Lower lobe of right lung (tissue), 2 donors: ENCODE data around the gene UNC119B. TPM values are rescaled to one million over a fixed set of nuclear protein-coding genes. Genes with fewer than 3 reads are reported as not detected.
A peak's percentile ranks its signal among the peaks of the same experiment; 100 is the strongest.

Experiments used
- ATAC-seq, 2 donors: fragments of 200-7000 bp; cut with Tn5 transposase; one replicate each; pipeline ENCODE4 v1.9.1; 2020 to 2022; ENCODE audit warnings: mild to moderate bottlenecking in 2 of 2, moderate library complexity in 2 of 2
- DNase-seq: peaks from one replicate; pipeline ENCODE4 v3.0.0-alpha.2; 2020
- H3K27ac ChIP-seq: fragments of 200-600 bp; one replicate; pipeline ENCODE4 v1.8.0; 2022
- H3K27me3 ChIP-seq: fragments of 200-600 bp; one replicate; pipeline ENCODE4 v1.8.0; 2022; ENCODE audit warnings: low read depth
- H3K36me3 ChIP-seq: fragments of 200-600 bp; one replicate; pipeline ENCODE4 v1.8.0; 2022; ENCODE audit warnings: mild to moderate bottlenecking
- H3K4me1 ChIP-seq: fragments of 200-600 bp; one replicate; pipeline ENCODE4 v1.8.0; 2022
- H3K4me3 ChIP-seq: fragments of 200-600 bp; one replicate; pipeline ENCODE4 v1.8.0; 2022; ENCODE audit warnings: mild to moderate bottlenecking
- H3K9me3 ChIP-seq: fragments of 200-600 bp; one replicate; pipeline ENCODE4 v1.8.0; 2022
- CTCF ChIP-seq: fragments of 200-600 bp; IDR thresholded peaks from one replicate; pipeline ENCODE4 v1.8.0; 2022; ENCODE audit warnings: antibody characterized with exemption, mild to moderate bottlenecking
- intact Hi-C: fragments of 100-400 bp; cut with DNase I; formaldehyde crosslinking; loops from one replicate; pipeline ENCODE4 v1.11.0; 2022
- total RNA-seq: library from RNA; stranded (reverse); fragmentation: NEBNext Ultra II Directional; extraction: Animal tissue kit (Norgen Biotek cat#: 25700); gene quantifications from one replicate; pipeline ENCODE4 v1.2.1, GENCODE V29; 2021
- donor health status: DM: no; HTN: yes; CAD: no; lungs with severe emphysema.

Gene UNC119B
- total RNA-seq, 1 donor from 2014 or later: 27.1 TPM

GRCh38 chr12:120686151-120686689, 24.0 kb upstream of the UNC119B start:
- intact Hi-C loops: no loop called here
- Histone ChIP-seq H3K4me1 (peaks cover 44% of the 10 kb centered on the region), H3K4me3 (peak overlapping the region; percentile 94), H3K36me3 (no peaks in the 10 kb centered on the region), H3K27ac (peak overlapping the region; percentile 92), H3K9me3 (no peaks in the 10 kb centered on the region), H3K27me3 (no peaks in the 10 kb centered on the region)
- ATAC-seq (peak; percentile 95 to 96), DNase-seq (peak; percentile 100)
- no peak for TF ChIP-seq CTCF

- peak; percentile 98 for DNase-seq
- intact Hi-C loops: no loop called here
- peak; percentile 97 for ATAC-seq
- Histone ChIP-seq H3K9me3 (no peaks in the 10 kb centered on the region), H3K27me3 (no peaks in the 10 kb centered on the region), H3K4me3 (peak within 1 kb of the TSS; percentile 94), H3K4me1 (peaks cover 48% of the 10 kb centered on the region), H3K27ac (peak within 1 kb of the TSS; percentile 92), H3K36me3 (no peaks in the 10 kb centered on the region)
- peak; percentile 15 for TF ChIP-seq CTCF
Measured at GRCh38 chr12:120686690-120687577, 23.3 kb upstream of the UNC119B start, which contains the start of gene MLEC. Gene MLEC, plus strand, starts transcription at chr12:120687149. Its CDS starts 148 bp downstream, at chr12:120687297.

GRCh38 chr12:120687578-120688289, 22.5 kb upstream of the UNC119B start:
- Histone ChIP-seq H3K4me3 (peak overlapping the region; percentile 94), H3K36me3 (no peaks in the 10 kb centered on the region), H3K27ac (peak overlapping the region; percentile 92), H3K9me3 (no peaks in the 10 kb centered on the region), H3K4me1 (peaks cover 56% of the 10 kb centered on the region), H3K27me3 (no peaks in the 10 kb centered on the region)
- intact Hi-C loops: no loop called here
- peak; percentile 59 for DNase-seq
- no peak for TF ChIP-seq CTCF
- no peak for ATAC-seq

- Histone ChIP-seq H3K4me3 (peak overlapping the region; percentile 94), H3K9me3 (no peaks in the 10 kb centered on the region), H3K27me3 (no peaks in the 10 kb centered on the region), H3K27ac (peak overlapping the region; percentile 92), H3K4me1 (peaks cover 60% of the 10 kb centered on the region), H3K36me3 (peaks cover 7% of the 10 kb centered on the region)
- no peak for TF ChIP-seq CTCF
- intact Hi-C loops: no loop called here
- ATAC-seq: no peak
- DNase-seq: no peak
Measured at GRCh38 chr12:120688527-120689071, 21.7 kb upstream of the UNC119B start.

GRCh38 chr12:120689397-120690082, 20.7 kb upstream of the UNC119B start:
- no peak for DNase-seq
- Histone ChIP-seq H3K9me3 (no peaks in the 10 kb centered on the region), H3K27me3 (no peaks in the 10 kb centered on the region), H3K27ac (no peak overlapping the region), H3K36me3 (peaks cover 17% of the 10 kb centered on the region), H3K4me1 (peaks cover 60% of the 10 kb centered on the region), H3K4me3 (peak overlapping the region; percentile 94)
- intact Hi-C loops: no loop called here
- ATAC-seq: no peak
- TF ChIP-seq CTCF: no peak
